Putamen (tissue), 1 donor: ENCODE results near the gene SFTA2.

ENCODE experiments used
- DNase-seq: peaks from one replicate; pipeline ENCODE4 v3.0.0-alpha.2; 2016; ENCODE audit warnings: low spot score

SFTA2 gene

DNA sequence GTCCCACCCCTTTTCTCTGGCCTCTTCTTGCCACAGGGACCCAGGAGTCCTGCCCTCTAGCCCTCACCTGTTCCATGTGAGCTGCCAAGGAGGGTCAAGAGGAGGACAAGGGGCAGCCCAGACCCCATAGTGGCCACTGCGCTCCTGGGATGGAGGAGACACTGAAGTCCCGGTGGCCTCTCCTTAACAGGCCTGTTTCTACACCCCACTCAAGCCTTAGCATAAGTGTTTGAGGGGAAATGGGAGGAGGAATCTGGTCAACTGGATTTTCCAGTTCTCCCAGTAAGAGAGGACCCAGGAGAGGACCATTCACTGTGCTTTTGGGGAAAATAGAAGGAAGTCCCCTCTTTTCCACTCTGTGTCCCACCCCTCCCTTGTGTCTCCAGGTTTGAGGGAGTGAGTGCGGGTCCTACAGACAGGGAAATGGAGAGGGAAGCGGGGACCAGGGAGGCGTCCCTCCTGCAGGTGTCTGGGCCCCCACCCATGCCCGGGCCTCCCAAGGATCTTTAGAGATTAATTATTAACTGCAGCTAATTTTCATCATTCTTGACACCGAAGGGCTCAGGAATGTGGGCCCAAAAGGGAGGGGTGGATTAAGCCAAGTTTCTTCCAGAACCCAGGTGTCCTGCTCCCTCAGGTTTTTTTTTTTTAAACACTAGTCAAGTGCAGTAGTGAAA is at the start of gene SFTA2:
SFTA2 (minus strand) TSS at position 202 of the 677 bp plus-strand sequence; CDS start at position 128, 74 bp downstream.
- no peak for DNase-seq

DNA sequence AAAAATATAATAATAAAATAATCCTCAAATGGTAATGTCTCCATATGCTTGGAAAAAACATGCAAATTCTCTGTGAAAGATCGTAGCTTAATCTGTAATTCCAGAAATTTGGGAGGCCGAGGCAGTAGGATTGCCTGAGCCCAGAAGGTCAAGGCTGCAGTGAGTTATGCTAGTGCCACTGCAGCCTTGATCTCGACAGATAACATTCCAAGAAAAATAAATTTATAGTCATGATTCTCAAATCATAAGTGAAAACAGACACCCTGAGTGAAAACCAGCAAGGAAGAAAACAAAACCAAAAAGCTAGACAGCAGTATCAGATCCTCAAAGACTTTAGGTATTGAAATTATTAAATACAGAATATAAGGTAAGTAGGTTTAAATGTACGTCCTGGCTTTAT is 47.7 kb upstream of the SFTA2 start:
- no peak for DNase-seq

DNA sequence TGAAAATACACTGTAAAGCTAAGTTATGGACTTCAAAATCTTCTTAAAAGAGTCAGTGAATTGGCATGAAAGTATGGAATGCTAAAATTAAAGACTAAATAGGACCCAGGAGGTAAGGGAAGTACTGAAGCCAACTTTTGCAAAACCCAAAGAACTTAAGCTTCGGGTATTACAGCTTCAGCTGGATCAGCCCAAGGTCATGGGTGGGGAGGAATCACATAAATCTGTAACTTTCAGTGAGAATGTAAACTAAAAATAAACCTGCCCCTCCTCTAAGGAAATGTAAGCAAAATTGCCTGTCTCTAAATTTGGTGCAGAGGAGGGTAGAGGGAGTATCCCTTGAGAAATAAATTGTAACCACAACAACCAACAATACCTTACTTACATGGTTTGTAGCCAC is 47.2 kb upstream of the SFTA2 start:
- no peak for DNase-seq

DNA sequence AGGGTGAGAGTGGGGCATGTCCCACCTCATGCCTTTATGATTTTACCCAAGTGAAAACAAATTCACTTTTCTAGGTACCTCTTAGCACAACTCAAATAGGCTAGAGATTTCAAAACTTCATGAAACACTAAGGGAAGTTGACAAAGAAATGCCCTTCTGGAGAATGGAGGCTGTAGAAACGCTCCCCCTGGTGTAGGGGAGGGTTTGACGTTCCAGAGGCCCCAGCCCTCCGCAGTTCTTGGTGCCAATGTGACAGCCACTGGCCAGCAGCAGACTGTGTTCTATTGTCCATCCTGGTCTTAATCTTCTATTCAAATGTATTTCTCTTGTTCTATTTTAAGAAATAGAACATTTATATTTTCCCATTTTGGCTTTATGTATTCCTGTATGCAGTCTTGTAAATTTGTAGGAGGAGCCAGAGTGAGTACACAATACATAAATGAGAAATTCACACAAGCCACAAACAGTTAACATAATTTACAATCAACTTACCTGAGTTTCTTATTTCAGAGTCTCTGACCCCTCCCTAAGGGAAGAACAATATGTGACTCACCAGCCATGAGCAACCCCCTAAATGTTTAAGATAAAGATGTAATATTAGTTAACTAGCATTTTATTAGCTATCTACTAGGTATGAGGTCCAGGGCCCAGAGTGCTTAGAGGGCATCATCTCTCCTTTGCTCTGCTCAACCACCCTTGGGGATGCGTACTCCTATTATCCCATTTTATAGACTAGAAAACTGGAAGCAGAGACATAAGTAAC is 42.7 kb upstream of the SFTA2 start:
- no peak for DNase-seq

DNA sequence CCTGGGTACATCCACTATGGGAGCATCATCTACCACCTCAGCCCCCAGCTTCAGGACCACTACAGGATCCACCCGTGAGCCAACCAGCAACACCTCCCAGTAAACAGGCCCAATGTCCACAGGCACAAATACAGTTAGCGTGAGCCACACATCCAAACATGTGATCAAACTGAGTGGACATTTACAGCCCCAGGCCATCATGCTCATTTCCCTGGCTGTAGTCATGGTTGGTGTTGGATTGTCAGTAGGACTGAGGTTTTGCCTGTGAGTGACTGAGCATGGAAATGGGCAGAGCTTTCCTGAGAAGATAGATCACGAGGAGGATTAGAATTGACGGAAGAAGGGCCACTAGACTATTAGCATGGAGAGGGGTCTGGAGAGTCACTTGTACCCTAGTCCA is 40.8 kb upstream of the SFTA2 start:
- no peak for DNase-seq

DNA sequence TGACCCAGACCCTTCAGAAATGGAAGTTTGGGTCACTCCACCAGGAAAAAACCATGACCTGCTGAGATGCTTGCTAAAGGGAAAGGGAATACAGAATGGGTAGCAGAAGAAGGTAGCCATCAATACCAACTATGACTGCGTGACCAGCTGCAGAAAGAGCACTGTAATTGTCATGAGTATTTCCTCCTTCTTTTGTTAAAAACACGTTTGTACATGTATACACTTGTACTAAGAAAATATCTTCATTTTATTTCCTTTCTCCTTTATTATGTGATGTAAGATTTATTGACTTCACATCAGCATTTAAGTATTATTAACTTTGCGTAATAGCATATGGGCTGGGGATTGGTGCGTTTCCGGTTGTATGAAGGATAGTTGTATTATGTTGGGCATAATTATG is 39.0 kb upstream of the SFTA2 start:
- no peak for DNase-seq

DNA sequence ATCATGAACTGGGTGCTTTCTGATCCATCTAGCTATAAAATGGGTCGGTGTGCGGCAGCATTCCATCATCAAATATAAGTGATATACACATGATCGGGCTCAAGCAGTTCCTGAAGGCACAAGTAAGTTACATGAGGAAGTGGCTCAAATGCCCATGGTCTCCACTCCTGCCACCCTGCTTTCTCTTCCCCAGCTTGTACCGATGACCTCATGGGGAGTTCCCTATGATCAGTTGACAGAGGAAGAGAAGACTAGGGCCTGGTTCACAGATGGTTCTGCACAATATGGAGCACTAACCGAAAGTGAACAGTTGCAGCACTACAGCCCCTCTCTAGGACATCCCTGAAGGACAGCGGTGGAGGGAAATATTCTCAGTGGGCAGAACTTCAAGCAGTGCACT is 37.2 kb upstream of the SFTA2 start:
- peak; percentile 29 for DNase-seq

DNA sequence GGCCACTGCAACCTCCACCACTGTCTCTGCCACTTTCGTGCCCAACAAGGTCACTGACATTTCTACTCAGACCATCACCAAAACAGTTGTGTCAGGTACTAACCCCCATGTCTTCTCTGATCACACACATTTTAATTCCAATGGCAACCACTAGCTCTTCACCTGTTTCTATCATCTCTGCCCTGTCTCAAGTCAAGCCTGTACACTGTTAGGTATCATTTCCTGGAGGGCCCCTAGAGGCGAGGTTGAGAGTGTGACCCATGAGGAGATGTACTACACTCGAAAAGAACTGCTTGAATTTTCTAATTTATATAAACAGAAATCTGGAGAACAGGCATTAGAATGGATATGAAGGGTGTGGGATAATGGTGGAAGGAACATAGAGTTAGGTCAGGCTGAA is 34.2 kb upstream of the SFTA2 start:
- no peak for DNase-seq

DNA sequence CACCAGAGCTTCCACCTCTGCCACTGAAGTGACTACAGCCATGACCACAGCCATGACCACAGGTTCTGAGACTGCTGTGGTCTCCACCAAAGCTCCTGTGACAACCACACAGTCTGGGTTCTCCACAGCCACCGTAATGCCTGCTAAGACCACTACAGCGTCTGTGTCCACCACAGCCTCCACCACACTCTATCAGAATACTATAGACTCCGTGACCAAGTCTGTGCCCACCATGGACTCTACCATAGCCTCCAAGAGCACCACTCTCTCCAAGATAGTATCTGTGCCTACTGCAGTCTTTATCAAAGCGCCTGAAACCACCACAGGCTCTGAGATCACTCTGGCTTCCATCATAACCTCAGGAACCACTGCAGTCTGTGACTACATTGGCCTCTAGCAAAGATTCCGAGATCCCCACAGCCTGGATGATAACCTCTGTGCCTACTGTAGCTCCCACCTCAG is 33.2 kb upstream of the SFTA2 start:
- DNase-seq = no peak

DNA sequence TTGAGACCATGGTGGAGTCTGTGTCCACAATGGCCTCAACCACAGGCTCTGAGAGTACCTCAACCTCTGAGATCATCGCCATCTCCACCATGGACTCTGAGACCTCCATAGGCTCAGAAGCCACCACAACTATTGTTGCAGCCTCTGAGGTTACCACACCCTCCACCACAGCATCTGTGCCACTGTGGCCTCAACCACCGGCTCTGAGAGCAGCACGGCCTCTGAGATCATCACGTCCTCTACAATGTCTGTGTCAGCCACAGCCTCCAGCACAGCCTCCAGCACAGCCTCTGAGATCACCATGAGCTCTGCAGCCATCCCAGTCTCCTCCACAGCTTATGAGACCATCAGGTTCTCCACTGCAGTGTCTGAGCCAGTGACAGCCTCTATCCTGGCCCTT is 32.1 kb upstream of the SFTA2 start:
- DNase-seq = no peak

DNA sequence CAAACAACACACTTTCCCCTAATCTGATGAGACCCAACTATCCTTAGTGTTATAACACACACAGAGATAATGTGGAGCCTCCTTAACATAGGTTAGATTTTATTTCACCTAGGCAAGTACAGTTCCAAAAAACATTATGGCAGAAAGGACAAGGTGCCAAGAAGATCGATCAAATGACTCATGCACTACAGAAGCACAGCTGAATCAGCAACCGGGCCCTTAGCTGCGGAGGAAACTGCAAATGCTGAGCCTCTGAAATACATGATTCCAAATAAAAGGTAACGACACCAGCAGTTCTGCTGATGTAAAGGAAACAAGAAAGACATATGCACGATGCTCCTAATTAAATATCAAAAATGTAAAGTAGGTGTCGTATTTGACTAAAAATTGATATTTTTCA is 31.7 kb upstream of the SFTA2 start:
- no peak for DNase-seq

DNA sequence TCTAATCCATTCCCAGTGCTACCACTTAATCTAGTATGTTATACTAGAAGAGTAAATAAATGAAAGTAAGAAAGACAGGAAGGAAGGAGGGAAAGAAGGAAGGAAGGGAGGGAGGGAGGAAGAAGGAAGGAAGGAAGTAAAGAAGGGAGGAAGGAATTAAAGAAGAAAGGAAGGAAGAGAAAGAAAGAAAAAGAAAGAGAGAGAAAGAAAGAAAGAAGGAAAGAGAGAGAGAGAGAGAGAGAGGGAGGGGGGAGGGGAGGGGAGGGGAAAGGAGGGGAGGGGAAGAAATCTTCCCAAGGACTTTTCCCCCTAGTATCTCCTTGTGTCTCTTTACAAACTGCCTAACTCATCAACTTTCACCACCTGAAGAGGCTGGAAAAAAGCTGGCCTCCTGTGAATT is 30.7 kb upstream of the SFTA2 start:
- DNase-seq = no peak

DNA sequence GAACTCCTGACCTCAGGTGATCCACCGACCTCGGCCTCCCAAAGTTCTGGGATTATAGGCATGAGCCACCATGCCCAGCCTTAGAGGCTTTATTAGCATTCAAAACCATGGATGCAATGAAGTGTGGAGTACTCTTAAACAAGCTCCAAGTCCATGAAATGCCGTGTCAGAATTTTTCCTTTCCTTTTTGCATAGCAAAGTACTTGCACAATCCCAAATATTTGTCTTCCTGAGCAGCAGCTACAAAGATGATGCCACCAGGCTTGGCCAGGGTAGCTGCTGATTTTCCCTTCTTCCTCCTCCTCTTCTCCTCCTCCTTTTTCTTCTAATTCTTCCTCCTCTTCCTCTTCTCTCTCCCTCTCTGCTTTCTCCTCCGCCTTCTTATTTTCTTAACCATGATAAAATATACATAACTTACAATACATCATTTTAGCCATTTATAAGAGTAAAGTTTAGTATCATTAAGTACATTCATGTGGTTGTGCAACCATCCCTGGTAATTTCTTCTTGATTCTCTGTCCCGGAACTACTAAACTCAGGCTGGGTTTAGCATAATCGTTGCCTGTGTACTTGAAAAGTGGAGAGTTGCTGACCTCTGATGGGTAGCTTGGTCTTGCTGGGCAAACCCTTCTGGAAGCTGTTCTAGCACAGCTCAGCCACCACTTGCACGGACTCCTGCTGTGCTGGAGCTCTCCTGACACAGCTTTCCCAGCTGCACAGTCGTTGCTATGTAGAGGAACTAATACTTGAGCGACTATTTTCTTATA is 29.1 kb upstream of the SFTA2 start:
- no peak for DNase-seq

DNA sequence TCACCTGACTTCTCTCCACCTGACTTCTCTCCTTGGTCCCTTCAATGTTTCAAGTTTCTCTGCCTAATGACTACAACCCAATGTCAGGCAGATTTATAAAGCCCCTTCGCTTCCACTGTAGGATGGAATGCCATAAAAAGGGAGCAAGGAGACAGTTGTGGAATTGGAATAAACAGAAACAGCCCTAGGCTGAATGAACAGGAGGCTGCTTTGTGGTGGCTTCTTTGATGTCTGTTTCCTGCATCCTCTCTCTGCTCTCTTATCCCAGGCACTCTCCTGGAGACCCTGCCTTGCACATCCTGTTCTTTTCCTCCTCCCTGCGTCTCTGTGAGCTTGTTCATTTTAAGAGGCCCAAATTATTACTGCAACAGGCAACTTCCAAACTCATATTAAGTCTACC is 25.7 kb upstream of the SFTA2 start:
- no peak for DNase-seq

DNA sequence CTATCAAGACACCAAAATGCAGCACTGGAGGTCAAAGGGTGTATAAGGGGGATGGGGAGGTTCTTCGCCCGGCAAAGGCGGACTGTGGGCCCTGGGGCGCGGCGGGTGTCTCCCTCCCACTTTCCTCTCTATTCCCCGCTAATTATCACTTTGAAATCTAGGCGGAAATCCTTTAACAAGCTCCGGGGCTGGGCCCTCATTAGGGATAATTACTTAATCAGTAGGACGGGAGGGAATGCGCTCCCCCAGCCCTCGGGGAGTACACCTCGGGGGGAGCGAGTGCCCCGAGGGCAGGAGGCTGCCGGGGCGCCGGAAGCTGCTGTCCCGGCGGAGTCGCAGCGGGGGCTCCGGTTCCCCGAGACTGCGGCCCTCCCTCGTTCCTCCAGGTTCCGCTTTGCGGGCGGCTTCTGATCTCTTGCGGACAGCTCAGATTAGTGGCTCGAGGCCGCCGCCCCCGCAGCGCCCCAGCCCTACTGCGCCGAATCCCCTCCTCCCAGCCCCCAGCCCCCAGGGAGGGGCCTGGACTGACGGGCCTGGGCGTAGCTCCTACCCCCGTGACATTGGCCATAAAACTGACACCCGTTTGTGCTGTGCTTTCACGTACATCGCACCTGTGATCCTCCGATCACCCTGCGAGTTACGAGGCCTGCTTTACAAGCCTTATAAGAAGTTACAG is 23.5 kb upstream of the SFTA2 start:
- peak; percentile 16 for DNase-seq

DNA sequence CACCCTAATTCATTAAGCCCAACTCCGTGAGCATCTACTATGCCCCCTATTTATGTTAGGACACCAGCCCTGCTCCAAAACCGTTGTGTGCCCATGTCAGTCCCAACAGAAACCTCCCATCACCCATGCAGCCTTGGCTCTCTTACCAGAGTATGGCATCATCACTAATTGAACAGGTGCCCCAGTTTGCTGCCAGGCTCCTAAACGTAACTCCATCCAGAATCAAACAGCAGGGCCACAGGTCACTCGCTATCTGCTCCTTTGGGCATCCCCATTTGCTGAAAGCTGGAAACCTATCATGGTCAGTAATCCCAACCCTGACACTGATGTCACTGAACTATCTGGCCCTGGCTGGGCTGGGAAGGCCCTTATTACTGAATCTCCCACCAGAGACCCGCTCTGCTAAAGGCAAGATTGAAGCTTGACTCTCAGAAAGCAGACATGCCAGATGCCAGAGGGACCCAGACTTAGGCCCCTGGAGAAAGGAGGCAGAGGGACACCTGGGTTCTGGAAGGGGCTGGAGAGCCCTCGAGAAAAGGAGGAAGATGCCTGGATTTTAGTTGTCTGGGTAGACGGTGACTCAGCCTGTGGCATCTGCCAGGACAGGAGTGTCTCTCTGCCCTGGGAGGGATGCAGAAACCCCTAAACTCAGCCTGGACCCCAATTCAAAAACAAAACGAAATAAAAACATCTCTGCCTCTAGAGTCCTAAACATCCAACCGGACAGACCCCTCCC is 22.8 kb upstream of the SFTA2 start:
- no peak for DNase-seq

DNA sequence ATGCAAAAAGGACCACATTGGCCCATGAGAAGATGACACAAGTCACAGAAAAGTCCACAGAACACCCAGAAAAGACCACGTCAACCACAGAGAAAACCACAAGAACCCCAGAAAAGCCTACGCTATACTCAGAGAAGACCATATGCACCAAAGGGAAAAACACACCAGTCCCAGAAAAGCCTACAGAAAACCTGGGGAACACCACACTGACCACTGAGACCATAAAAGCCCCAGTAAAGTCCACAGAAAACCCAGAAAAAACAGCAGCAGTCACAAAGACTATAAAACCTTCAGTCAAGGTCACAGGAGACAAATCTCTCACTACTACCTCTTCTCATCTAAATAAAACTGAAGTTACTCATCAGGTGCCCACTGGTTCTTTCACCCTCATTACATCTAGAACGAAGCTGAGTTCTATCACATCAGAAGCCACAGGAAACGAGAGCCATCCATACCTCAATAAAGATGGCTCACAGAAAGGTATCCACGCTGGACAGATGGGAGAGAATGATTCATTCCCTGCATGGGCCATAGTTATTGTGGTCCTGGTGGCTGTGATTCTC is 20.0 kb upstream of the SFTA2 start:
- DNase-seq = no peak

DNA sequence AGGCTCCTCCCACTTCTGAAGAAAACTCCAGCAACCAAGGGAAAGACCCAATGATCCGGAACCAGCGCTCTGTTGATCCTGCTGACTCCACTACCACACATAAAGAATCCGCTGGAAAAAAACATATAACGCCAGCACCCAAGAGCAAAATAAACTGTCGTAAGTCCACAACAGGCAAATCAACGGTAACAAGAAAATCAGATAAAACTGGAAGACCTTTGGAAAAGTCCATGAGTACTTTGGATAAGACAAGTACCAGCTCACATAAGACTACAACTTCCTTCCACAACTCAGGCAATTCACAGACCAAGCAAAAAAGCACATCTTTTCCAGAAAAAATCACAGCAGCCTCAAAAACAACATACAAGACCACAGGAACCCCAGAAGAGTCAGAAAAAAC is 16.8 kb upstream of the SFTA2 start:
- DNase-seq = no peak

DNA sequence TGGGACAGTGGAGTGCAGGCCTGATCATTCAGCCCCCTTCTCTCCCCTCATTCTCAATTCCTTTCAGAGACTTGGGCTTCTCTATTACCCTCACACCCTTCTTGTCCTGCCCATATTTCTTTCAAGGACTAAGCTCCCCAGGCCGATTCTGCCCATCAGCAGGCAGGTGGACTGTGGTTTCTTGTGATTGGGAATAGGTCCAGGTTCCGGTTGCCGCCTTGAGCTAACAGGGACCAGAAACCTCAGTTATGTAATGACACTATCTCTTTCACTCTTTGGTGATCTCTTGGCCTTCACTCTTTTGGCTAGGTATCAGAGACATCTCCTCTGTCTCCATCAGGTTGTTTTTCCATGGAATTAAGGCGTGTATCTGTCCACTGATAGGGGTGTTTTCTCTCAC is 15.3 kb upstream of the SFTA2 start:
- no peak for DNase-seq

DNA sequence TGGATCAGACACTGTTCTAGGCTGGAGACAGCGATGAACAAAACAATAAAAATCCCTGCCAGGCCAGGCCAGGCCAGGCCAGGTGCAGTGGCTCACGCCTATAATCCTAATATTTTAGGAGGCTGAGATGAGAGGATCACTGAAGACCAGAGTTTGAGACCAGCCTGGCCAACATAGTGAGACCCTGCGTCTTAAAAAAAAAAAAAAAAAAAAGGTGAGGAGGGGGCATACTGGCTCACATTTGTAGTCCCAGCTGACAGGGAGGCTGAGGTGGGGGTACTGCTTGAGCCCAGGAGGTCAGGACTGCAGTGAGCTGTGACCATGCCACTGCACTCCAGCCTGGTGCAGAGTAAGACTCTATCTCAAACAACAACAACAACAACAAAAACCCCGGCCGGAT is 13.3 kb upstream of the SFTA2 start:
- DNase-seq = no peak

DNA sequence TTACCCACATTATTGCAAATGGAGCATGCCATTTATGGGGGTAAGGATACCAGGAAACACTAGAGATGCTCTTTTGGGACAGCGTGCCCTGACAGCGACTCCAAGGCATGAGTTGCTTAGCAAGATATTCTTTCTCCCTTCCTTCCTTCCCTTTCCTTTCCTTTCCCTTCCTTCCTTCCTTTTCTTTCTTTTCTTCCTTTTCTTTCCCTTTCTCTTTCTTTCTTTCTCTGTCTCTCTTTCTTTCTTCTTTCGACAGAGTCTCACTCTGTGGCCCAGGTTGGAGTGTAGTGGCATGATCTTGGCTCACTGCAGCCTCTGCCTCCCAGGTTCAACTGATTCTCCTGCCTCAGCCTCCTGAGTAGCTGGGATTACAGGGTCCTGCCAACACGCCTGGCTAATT is 12.1 kb upstream of the SFTA2 start:
- DNase-seq = no peak
